Ascending aorta (tissue), 2 donors: ENCODE data around the gene ZBTB5. TPM values are rescaled to one million over a fixed set of nuclear protein-coding genes. Genes with fewer than 3 reads are reported as not detected.
"Not testable (repeated sequence)": the region's sequence is repeated elsewhere in the genome, so short reads cannot be mapped to it uniquely, and the experiment has no call there.

Experiments
- DNase-seq, 2 donors: peaks; one replicate each; pipeline ENCODE4 v3.0.0-alpha.2; 2019; ENCODE audit warnings: low spot score in 2 of 2
- H3K27ac ChIP-seq, 2 donors: fragments of 200-600 bp; sonication (generic); one replicate each; pipeline ENCODE4 v1.5.1; 2016 to 2017; ENCODE audit warnings: mild to moderate bottlenecking in 1 of 2
- H3K27me3 ChIP-seq: fragments of 200-600 bp; sonication (generic); one replicate; pipeline ENCODE4 v1.5.1; 2017
- H3K36me3 ChIP-seq, 2 donors: fragments of 200-600 bp; sonication (generic); one replicate each; pipeline ENCODE4 v1.5.1; 2016
- H3K4me1 ChIP-seq, 2 donors: fragments of 200-600 bp; sonication (generic); one replicate each; pipeline ENCODE4 v1.5.1; 2016 to 2017; ENCODE audit warnings: mild to moderate bottlenecking in 1 of 2
- H3K4me3 ChIP-seq, 2 donors: fragments of 200-600 bp; sonication (generic); one replicate each; pipeline ENCODE4 v1.5.1; 2016 to 2017; ENCODE audit warnings: mild to moderate bottlenecking in 1 of 2
- H3K9me3 ChIP-seq, 2 donors: fragments of 200-600 bp; sonication (generic); one replicate each; pipeline ENCODE4 v1.5.1; 2016
- CTCF ChIP-seq, 3 experiments: fragments of 200-600 bp in 2 of 3; fragments of 450-650 bp in 1 of 3; sonication (generic) in 2 of 3; IDR thresholded peaks; one replicate each; pipeline ENCODE4 v1.5.1; 2016 to 2019; ENCODE audit warnings: antibody characterized with exemption in 3 of 3, mild to moderate bottlenecking in 1 of 3, moderate library complexity in 1 of 3
- intact Hi-C: fragments of 100-400 bp; cut with DNase I; formaldehyde crosslinking; loops from one replicate; pipeline ENCODE4 v1.15.1; 2023
- total RNA-seq: library from RNA; depleted of rRNA; stranded (reverse); fragments of >200 nt; gene quantifications from one replicate; pipeline ENCODE4 v1.1.0, GENCODE V29; 2016

Gene ZBTB5
- total RNA-seq, 1 donor from 2014 or later = 3.4 TPM

- Histone ChIP-seq H3K4me3 (peak overlapping the region; percentile 18 to 52), H3K27me3 (no peaks in the 10 kb centered on the region), H3K36me3 (no peaks in the 10 kb centered on the region), H3K9me3 (no peaks in the 10 kb centered on the region), H3K27ac (peak overlapping the region; percentile 80 to 84), H3K4me1 (no peaks in the 10 kb centered on the region)
- no peak for DNase-seq
- intact Hi-C loops = no loop called here
- TF ChIP-seq CTCF (IDR thresholded peaks at IDR 0.05) = no peak
Measured at GRCh38 chr9:37471942-37472684, 6.9 kb upstream of the ZBTB5 start.

DNA sequence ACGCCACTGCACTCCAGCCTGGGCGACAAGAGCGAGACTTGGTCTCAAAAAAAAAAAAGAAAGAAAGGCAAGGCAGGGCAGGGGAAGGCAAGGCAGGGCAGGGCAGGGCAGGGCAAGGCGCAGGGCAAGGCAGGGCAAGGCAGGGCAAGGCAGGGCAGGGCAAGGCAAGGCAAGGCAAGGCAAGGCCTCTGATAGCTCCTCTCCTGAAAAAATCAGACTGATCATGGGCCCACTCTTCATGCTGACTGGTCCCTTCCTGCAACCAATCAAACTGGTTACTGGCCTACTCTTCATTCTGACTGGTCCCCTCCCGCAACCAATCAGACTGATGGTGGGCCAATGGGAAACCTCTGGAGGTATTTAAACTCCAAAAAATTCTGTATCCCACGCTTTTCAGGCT is 3.4 kb upstream of the ZBTB5 start:
- H3K36me3 ChIP-seq = no peaks in the 10 kb centered on the region
- intact Hi-C loops = loop anchor here (5.0 to 10.0 kb wide), 3 partner anchors 391 to 984 kb away; no protein-coding TSS in a partner anchor
- no peaks in the 10 kb centered on the region for H3K9me3 ChIP-seq
- DNase-seq = no peak
- H3K4me1 ChIP-seq = peaks cover 0 to 8% of the 10 kb centered on the region in 2 donors
- no peak overlapping the region for H3K27ac ChIP-seq
- TF ChIP-seq CTCF (IDR thresholded peaks at IDR 0.05) = no peak
- H3K4me3 ChIP-seq = no peak overlapping the region
- no peaks in the 10 kb centered on the region for H3K27me3 ChIP-seq

GRCh38 chr9:37467530-37467929 is 2.3 kb upstream of the ZBTB5 start:
- H3K4me3 ChIP-seq, H3K9me3 ChIP-seq, H3K27ac ChIP-seq, DNase-seq, H3K27me3 ChIP-seq, H3K36me3 ChIP-seq: not testable (repeated sequence)
- H3K4me1 ChIP-seq = peaks cover 4 to 16% of the 10 kb centered on the region in 2 donors
- intact Hi-C loops = loop anchor here (5.0 to 10.0 kb wide), 3 partner anchors 390 to 983 kb away; no protein-coding TSS in a partner anchor

- H3K4me1 ChIP-seq = peaks cover 4 to 27% of the 10 kb centered on the region in 2 donors
- H3K27me3 ChIP-seq = no peaks in the 10 kb centered on the region
- H3K9me3 ChIP-seq = no peaks in the 10 kb centered on the region
- H3K27ac ChIP-seq = peak overlapping the region; percentile 97 to 99
- TF ChIP-seq CTCF (IDR thresholded peaks at IDR 0.05) = no peak
- intact Hi-C loops = loop anchor here (5.0 to 10.0 kb wide), 3 partner anchors 389 to 981 kb away; no protein-coding TSS in a partner anchor
- peak; percentile 37 to 92 for DNase-seq
- H3K36me3 ChIP-seq = no peaks in the 10 kb centered on the region
- peak overlapping the region; percentile 76 to 92 for H3K4me3 ChIP-seq
Measured at GRCh38 chr9:37466037-37466709, 923 bp upstream of the ZBTB5 start.

- intact Hi-C loops = loop anchor here (1.0 to 10.0 kb wide), 8 partner anchors 21 to 980 kb away; partner anchors contain the start of genes GRHPR, POLR1E and ZCCHC7
- Histone ChIP-seq H3K4me1 (peaks cover 4 to 27% of the 10 kb centered on the region in 2 donors), H3K27me3 (no peaks in the 10 kb centered on the region), H3K9me3 (no peaks in the 10 kb centered on the region), H3K27ac (peak overlapping the region; percentile 97 to 99), H3K36me3 (no peaks in the 10 kb centered on the region), H3K4me3 (peak overlapping the region; percentile 79 to 92)
- DNase-seq = peak; percentile 33 to 87
- no peak for TF ChIP-seq CTCF (IDR thresholded peaks at IDR 0.05)
Measured at GRCh38 chr9:37464426-37465248, 613 bp downstream of the ZBTB5 start.
